Activated CD8-positive, alpha-beta memory T cell treated with anti-CD3 and anti-CD28 coated beads for 36 hours (primary cell): Measurements from ENCODE around the gene DTYMK. TPM values are rescaled to one million over a fixed set of nuclear protein-coding genes. Genes with fewer than 3 reads are reported as not detected.
"Not testable (repeated sequence)": the region's sequence is repeated elsewhere in the genome, so short reads cannot be mapped to it uniquely, and the experiment has no call there.

Experiments used
- CTCF ChIA-PET: fragments of 350-600 bp; sonication (Branson Sonifier 250); formaldehyde crosslinking; loops from one replicate; lab custom pipeline; 2021; ENCODE audit warnings: antibody characterized with exemption; lab: Charles Lee
- POLR2A ChIA-PET: fragments of 350-600 bp; sonication (Branson Sonifier 250); formaldehyde crosslinking; loops from one replicate; lab custom pipeline; 2021; ENCODE audit warnings: antibody characterized with exemption; lab: Charles Lee
- total RNA-seq, 2 experiments: library from RNA; stranded (reverse); gene quantifications; one replicate each; pipeline ENCODE4 v1.2.3, GENCODE V29; 2021

DTYMK gene
- total RNA-seq, 2 experiments from 2014 or later: 129 to 130 TPM

DNA sequence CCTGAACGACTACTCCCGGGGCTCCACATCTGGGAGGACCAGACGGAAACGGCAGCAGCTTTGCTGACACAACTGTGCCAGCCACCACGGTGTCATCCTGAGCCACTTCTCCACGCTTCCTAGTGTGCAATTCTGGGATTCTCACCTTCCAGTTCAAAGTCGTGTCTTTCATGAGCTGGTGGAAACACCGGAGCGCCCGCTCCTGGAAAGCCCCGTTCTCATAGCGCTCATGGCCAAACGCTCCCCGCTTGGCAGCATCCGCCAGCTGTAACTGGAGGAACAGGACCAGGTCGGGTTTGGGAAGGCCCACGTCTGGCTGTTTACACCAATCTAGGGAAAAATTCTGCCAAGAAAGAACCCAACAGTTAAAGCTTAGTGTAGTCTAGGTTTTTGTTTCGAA, 8.3 kb downstream of the DTYMK start:
- CTCF ChIA-PET: no interaction called here

DNA sequence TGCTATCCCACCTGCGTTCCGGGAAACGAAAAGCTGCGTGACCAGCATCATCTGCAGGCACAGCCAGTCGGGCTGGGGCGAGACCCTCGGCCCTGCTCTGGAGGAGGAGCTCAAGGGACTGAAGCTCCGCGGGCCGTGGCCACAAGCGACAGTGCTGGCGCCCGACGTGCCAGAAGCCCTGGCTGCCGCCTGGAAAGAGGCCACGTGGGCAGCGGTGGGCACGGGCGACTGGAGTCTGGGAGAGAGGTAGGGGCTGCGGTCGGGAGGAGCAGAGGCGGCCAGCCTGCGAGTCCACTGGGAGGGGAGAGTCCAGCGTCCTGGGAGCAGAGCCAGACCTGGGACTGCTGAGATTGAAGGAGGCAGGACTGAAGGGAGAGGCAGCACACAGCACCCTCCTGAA, 9.2 kb downstream of the DTYMK start:
- ChIA-PET POLR2A (no interaction called here), CTCF (no interaction called here)

More for the DNA sequence above, 8.3 kb downstream of the DTYMK start:
- POLR2A ChIA-PET: no interaction called here

- POLR2A ChIA-PET: no interaction called here
- CTCF ChIA-PET: no interaction called here
These were observed 9.9 kb downstream of the DTYMK start for GRCh38 chr2:241676665-241677064.

DNA sequence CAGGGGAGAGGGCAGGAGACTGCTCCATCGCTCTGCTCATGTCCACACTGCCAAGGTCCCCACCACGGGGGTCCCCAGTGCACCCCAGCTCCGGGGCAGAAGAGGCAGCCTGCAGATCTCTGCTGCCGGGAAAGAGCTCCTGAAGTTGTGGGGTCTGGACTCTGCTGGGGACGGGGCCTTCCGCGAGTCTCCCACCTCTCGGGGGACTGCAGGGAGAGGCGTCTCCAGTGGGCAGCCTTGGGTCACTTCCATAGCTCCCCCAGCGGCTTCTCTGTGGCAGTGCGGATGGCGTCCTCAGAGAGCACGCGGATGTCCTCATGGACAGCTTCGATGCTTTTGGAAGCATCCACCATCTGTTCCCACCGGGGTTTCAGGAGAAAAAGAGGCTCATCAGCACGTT, 10.7 kb downstream of the DTYMK start:
- CTCF ChIA-PET: interaction anchor here (0.7 to 1.7 kb wide), 2 partner anchors 16 to 26 kb away, joined by 3 to 4 read pairs; partner anchors contain the start of gene ING5
- POLR2A ChIA-PET: no interaction called here

- CTCF ChIA-PET: interaction anchor here (1.7 kb wide), 1 partner anchor 28 kb away, joined by 4 read pairs; the partner anchor contains the start of gene ING5
- POLR2A ChIA-PET: no interaction called here
These were observed 12.6 kb downstream of the DTYMK start for GRCh38 chr2:241673797-241674725.

- ChIA-PET CTCF (no interaction called here), POLR2A (no interaction called here)
These were observed 13.4 kb downstream of the DTYMK start for GRCh38 chr2:241673189-241673663.

DNA sequence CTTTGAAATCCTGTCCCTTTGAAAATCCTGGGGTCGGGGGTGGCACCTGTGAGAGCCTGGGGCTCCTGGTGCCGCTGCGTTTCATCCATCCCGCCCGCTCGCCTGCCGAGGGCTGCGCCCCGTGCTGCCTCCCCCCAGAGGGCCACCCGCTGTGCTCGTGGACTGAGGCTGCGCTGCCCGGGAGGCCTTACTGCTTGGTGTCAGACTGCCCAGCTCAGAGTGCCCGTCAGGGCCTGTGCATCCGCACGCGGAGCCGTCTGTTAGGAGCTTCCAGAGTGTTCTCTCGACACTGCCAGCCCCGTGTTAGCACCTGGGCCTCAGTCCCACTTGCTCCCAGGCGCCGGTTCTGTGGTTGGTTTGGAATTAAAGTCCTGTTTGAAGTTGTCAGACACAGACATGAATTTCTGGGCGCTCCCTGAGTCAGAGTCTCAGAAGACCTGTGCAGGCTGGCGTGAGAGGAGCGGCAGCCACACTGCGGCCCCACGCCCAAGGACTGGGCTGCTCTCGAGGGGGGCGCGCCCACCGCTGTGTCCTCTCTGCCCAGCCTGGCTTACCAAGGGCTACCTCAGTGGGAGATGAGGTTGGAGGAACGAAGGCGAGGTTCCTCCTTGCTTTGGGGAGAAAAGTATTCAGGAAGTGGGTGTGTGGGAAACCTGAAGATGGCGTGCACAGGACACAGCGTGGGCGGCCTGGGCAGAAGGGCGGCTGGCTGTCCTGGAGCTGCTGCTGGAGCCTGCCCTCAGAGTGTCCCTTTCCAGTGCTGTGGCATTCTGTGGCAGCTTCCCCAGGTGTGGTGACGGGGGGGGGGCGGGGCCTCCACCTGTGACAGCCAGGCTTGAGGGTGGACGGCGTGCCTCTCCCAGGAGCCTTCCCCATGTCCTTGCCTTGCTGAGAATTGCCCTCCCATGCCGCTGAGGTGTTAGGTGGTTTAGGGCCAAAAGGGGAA, 14.1 kb downstream of the DTYMK start:
- ChIA-PET CTCF (no interaction called here), POLR2A (no interaction called here)

DNA sequence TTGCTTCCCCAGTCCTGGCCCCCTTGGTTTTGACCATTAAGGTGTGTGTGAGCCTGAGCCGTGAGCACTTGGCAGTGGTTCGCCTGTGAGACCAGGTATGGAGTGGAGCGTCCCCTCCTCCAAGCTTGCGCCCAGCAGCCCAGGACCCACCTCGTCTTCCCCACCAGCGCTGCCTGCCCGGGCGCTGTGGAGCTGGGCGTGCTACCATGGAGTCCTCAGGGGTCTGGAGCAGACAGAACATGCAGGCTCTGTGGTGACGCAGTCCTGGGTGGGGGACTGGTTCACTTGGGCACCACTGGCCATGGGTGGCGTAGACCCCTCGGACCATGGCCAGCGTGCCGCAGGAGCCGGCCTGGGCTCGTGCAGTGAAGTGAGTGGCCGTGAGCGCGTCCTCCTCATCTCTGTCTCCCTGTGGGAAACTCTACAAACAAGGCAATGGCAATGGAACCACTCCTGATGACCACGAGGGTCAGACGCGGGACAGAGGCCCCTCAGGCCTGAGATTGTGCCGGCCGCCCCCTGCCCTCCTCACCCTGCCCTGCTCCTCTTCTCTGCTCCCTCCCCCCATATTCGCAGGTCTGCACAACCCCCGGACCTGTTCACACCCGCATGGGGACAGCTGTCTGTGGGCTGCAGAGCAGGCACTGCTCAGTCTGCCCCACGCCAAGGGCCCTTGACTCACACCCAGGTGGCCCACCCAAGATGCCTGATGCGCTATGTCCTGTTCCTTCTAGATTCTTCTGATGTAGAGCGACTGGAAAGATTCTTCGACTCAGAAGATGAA, 15.0 kb downstream of the DTYMK start:
- POLR2A ChIA-PET: no interaction called here
- CTCF ChIA-PET: no interaction called here

GRCh38 chr2:241670333-241671110, 16.1 kb downstream of the DTYMK start:
- POLR2A ChIA-PET: no interaction called here

GRCh38 chr2:241668839-241669238, 17.8 kb downstream of the DTYMK start:
- ChIA-PET POLR2A (no interaction called here), CTCF (no interaction called here)

More at GRCh38 chr2:241670333-241671110, 16.1 kb downstream of the DTYMK start:
- CTCF ChIA-PET: no interaction called here

GRCh38 chr2:241668354-241668753, 18.3 kb downstream of the DTYMK start:
- POLR2A ChIA-PET: no interaction called here
- CTCF ChIA-PET: no interaction called here

DNA sequence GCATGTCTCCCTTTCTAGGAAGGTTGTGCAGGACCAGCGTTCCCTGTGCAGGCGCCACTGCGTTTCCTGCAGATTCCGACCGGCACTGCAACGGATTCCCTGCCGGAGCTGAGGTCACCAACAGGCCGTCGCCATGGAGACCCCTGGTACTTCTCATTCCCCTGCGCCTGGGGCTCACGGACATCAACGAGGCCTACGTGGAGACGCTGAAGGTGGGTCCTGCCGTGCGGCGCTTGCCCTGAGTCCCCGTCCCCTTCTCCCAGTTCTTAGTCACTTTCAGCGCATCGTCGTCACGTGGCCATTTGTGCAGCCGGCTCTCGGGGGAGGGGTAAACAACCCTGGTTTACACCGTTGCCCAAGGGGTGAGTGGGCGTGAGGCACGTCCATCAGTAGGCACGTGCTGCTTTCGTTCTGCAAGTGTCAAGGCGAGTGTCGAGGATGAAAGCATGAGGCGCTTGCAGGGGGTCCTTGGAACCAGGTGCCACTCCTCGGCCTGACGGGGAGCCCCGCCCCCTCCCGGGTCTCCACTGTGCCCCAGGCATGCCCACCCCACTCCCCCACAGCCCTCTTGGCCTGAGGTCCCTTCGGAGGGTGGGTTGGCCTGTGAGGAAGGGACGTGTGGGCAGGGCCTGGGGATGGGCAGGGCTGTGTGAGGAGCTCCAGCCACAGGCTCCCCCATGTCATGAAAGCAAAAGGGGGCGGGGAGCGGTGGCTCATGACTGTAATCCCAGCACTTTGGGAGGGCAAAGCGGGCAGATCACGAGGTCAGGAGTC, 19.8 kb downstream of the DTYMK start:
- CTCF ChIA-PET: no interaction called here
- POLR2A ChIA-PET: no interaction called here

DNA sequence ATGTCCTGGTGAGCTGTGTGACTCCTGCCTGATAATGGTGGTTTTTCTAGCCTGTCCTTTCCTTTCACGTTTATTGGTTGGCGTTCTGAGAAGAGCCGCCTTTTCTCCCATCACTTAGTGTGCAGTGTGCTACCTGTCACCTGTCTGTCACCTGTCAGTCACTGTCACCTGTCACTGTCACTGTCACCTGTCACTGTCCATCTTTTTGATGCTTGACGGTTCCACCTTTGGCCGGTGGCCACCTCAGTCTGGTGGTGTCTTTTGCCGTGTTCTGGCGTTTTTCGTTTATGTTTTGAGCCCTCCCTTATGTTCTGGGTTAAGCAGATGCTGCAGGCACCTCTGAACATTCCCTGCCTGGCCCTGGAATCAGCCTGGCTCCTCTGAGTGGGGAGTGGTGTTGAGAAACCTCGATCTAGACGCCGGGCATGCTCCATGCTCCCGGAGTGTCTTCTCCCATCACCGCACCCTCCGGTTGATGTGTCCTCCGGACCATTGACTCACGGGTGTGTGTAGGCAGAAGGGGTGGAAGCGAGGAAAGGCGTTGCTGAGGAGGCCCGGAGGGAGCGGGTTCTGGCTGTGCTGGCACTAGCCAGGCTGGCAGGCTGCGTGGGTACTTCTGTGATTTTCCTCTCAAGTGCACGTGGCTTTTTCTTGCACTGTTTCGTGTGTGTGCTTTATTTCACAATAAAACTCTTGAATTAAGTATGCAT, 20.7 kb downstream of the DTYMK start:
- CTCF ChIA-PET: no interaction called here
- POLR2A ChIA-PET: no interaction called here

GRCh38 chr2:241662731-241663130, 23.9 kb downstream of the DTYMK start:
- CTCF ChIA-PET, POLR2A ChIA-PET: not testable (repeated sequence)

- ChIA-PET CTCF (no interaction called here), POLR2A (no interaction called here)
These were observed 25.9 kb downstream of the DTYMK start for GRCh38 chr2:241660593-241661213.

DNA sequence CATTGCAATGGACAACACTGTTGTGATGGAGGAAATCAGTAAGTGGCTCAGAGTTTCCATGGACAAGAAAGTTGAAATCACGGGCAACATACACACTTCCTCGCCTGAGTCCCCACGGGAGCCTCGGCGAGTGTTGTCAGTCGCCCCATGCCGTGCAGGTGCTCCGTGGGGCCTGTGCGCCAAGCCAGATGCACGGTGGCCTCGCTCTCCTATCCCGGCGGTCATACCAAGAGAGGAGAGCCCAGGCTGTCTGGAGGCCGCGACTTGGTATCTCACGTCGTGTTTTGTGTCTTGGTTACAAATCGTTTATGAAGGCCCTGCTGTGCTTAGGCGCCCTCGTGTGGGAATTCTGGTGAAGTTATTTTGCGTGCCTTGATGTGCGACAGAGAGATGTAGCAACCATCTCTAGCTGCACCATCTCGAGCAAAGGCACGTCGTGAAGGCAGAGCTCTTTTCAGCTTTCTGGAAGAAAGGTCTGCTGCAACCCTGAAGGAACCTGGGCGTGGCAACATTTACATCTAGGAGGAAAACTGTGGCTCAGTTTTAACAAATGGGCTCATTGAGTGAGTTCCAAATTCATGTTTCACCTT, 27.4 kb downstream of the DTYMK start:
- ChIA-PET POLR2A (no interaction called here), CTCF (interaction anchor here (1.2 kb wide), 1 partner anchor 16 kb away, joined by 3 read pairs; no protein-coding TSS in a partner anchor)
